Upper lobe of left lung (tissue), 6 donors: Measurements from ENCODE around the gene JMJD6. TPM values are rescaled to one million over a fixed set of nuclear protein-coding genes. Genes with fewer than 3 reads are reported as not detected.

ENCODE experiments used
- ATAC-seq, 2 donors: fragments of 200-7000 bp; cut with Tn5 transposase; one replicate each; pipeline ENCODE4 v1.9.1; 2022; ENCODE audit warnings: mild to moderate bottlenecking in 2 of 2, moderate library complexity in 2 of 2; ENCODE audit not compliant: low FRiP score in 2 of 2
- DNase-seq, 2 donors: peaks; one replicate each; pipeline ENCODE4 v3.0.0-alpha.2; 2019 to 2020
- H3K27ac ChIP-seq, 4 donors: fragments of 200-600 bp; sonication (generic); one replicate each; pipeline ENCODE4 v1.5.1; 2016 to 2019
- H3K27me3 ChIP-seq, 4 donors: fragments of 200-600 bp; sonication (generic); one replicate each; pipeline ENCODE4 v1.5.1; 2017 to 2019
- H3K36me3 ChIP-seq, 4 donors: fragments of 200-600 bp; sonication (generic); one replicate each; pipeline ENCODE4 v1.5.1; 2016 to 2019
- H3K4me1 ChIP-seq, 4 donors: fragments of 200-600 bp; sonication (generic); one replicate each; pipeline ENCODE4 v1.5.1; 2018 to 2019
- H3K4me3 ChIP-seq, 4 donors: fragments of 200-600 bp; sonication (generic); one replicate each; pipeline ENCODE4 v1.5.1; 2017 to 2019; ENCODE audit warnings: mild to moderate bottlenecking in 2 of 4, moderate library complexity in 1 of 4
- H3K9me3 ChIP-seq, 4 donors: fragments of 200-600 bp; sonication (generic); one replicate each; pipeline ENCODE4 v1.5.1; 2018 to 2019
- EP300 ChIP-seq, 4 donors: sonication (generic); formaldehyde crosslinking; IDR thresholded peaks; one replicate each; pipeline ENCODE4 v1.5.1; 2017; ENCODE audit warnings: antibody characterized with exemption in 4 of 4, control low read depth in 2 of 4
- POLR2A ChIP-seq, 4 donors: fragments of 450-650 bp; IDR thresholded peaks; one replicate each; pipeline ENCODE4 v1.5.1; 2016 to 2017; ENCODE audit warnings: antibody characterized with exemption in 4 of 4, mild to moderate bottlenecking in 2 of 4
- POLR2AphosphoS5 ChIP-seq, 2 donors: sonication (generic); formaldehyde crosslinking; IDR thresholded peaks; one replicate each; pipeline ENCODE4 v1.5.1; 2017; ENCODE audit warnings: antibody characterized with exemption in 2 of 2
- WGBS, 2 donors: methylation state at CpG; one replicate each; pipeline ENCODE4 v1.1.5; 2017 to 2018; 5-methylcytosine and 5-hydroxymethylcytosine counted together
- total RNA-seq, 6 donors: library from RNA; depleted of rRNA in 4 of 6; stranded (reverse); fragments of >200 nt in 4 of 6; gene quantifications; one replicate each; pipeline versions ENCODE4 v1.1.0 to v1.2.1, GENCODE V29; 2016 to 2021
- TF ChIP-seq, protein P1 (sequence below), 6 experiments: fragments of 450-650 bp in 4 of 6; fragments of 200-600 bp in 2 of 6; sonication (generic) in 2 of 6; IDR thresholded peaks; one replicate each; pipeline ENCODE4 v1.5.1; 2016 to 2019; ENCODE audit warnings: antibody characterized with exemption in 6 of 6
- donor health status: DM: no; HTN: no; CAD: no; lungs with moderate emphysema.
- donor health status: DM: no; HTN: yes; CAD: no; lungs with severe emphysema.

JMJD6 gene
- total RNA-seq, 6 donors from 2014 or later, result 23.3 to 63.9 (median 31.0) TPM

DNA sequence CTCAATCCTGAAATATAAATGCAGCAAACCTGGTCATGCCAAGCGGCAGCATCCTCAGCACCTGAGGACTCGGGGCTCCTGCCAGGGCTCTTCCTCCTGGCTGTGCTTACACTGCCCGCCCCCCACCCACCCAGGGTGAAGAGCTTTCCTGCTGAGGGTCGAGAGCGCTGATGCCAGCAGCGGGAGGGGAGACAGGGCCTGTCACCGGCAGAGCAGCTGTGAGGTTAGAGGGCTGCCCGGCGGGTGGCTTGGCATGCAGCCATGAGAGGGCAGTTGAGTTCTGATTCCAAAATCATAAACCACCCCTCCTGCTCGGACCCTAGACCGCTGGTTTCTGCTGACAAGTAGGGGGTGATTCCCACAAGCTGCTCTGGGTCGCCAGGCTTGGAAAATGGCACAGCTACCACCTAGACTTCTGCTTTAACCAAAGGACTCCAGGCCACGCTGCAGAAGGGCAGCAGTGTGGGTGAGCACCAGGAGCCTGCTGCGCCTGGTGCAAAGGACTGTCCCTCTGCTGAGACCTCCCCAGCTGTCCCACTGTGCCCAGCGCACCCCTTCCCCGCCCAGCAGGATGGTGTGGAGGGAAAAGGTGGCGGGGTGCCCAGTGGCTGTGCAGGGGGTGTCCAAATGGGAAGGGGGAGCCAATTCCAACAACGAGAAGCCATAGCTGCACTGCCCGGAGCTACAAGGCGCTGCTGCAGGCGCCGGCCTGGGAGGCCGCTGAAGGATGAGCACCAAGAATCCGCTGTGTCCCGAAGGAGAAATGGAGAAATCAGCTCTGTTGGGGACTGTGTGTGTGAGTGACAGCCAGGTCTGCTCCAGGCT is 42.3 kb downstream of the JMJD6 start:
- no peak for TF ChIP-seq POLR2A (IDR thresholded peaks at IDR 0.05)
- TF ChIP-seq, protein P1, sequence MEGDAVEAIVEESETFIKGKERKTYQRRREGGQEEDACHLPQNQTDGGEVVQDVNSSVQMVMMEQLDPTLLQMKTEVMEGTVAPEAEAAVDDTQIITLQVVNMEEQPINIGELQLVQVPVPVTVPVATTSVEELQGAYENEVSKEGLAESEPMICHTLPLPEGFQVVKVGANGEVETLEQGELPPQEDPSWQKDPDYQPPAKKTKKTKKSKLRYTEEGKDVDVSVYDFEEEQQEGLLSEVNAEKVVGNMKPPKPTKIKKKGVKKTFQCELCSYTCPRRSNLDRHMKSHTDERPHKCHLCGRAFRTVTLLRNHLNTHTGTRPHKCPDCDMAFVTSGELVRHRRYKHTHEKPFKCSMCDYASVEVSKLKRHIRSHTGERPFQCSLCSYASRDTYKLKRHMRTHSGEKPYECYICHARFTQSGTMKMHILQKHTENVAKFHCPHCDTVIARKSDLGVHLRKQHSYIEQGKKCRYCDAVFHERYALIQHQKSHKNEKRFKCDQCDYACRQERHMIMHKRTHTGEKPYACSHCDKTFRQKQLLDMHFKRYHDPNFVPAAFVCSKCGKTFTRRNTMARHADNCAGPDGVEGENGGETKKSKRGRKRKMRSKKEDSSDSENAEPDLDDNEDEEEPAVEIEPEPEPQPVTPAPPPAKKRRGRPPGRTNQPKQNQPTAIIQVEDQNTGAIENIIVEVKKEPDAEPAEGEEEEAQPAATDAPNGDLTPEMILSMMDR (IDR thresholded peaks at IDR 0.05), result no peak
- no peak for TF ChIP-seq POLR2AphosphoS5 (IDR thresholded peaks at IDR 0.05)
- no peak for TF ChIP-seq EP300 (IDR thresholded peaks at IDR 0.05)
- no peak overlapping the region for H3K27ac ChIP-seq
- no peak overlapping the region for H3K4me3 ChIP-seq
- no peaks in the 10 kb centered on the region for H3K27me3 ChIP-seq
- H3K36me3 ChIP-seq, result peaks cover 0 to 53% (median 7%) of the 10 kb centered on the region in 4 donors
- no peak for DNase-seq
- H3K9me3 ChIP-seq, result no peaks in the 10 kb centered on the region
- WGBS, 2 donors, result 88 to 93% methylated on average over 13 to 24 of the region's 25 CpGs
- peaks cover 7 to 25% (median 14%) of the 10 kb centered on the region in 4 donors for H3K4me1 ChIP-seq
- ATAC-seq, result no peak

DNA sequence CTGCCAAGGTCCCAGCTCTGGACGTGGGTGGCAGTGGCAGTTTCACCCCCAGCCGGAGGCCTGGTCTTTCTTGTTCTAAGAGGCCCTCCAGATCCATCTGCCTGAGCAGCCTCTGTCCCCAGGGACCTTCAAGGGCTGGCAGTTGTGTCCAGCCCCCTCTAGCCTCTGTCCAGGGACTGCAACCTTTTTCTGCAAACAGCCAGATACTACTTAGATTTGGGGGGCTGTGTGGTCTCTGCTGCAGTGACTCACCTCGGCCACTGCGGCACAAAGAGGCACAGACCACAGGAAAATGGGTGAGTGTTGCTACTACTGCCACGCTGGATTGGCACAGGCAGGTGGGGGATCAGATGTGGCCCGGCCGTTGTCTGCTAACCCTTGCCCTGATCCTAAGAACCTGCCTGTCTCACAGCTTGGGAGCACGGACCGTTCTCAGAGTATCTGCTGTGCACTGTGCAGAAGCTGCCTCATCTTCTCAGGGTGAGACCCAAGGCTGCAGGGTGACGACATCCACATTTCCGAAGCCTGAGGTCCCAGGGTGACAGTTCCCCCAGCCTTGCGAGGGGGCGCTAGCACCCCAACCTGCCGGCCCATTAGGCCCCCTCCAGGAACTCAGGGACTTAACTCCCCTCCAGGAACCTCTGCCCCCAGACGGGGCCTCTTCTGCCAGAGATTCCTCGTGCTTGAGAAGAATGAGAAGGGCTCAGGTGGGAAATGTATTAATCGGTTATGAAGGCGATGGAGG is 43.2 kb downstream of the JMJD6 start:
- Histone ChIP-seq H3K4me1 (peaks cover 4 to 15% (median 9%) of the 10 kb centered on the region in 4 donors), H3K36me3 (peaks cover 0 to 57% (median 7%) of the 10 kb centered on the region in 4 donors), H3K27ac (no peak overlapping the region), H3K27me3 (no peaks in the 10 kb centered on the region), H3K4me3 (no peak overlapping the region), H3K9me3 (no peaks in the 10 kb centered on the region)
- ATAC-seq (no peak), DNase-seq (no peak)
- 78 to 83% methylated on average over 18 of the region's 18 CpGs for WGBS, 2 donors
- TF ChIP-seq, protein P1 (IDR thresholded peaks at IDR 0.05), result no peak
- TF ChIP-seq POLR2A (IDR thresholded peaks at IDR 0.05) (no peak), EP300 (IDR thresholded peaks at IDR 0.05) (no peak), POLR2AphosphoS5 (IDR thresholded peaks at IDR 0.05) (no peak)

DNA sequence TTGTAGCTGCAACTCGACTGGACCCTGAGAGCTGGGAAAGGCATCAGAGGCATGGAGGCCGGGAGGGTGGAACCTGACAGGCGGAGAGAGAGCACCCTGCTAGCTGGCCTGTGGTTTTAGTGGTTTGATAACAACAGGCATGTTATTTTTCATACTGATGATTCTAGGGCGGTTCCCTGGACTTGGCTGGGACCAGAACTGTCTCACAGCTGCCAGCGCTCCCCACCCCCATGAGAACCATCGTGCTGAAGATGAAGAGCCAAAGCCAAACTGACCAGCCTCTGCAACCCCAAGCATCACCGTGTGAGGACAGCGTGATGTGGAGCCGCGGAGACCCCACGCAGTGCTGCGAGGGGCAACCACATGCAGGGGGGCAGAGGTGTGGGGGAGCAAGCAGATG is 44.1 kb downstream of the JMJD6 start:
- H3K27ac ChIP-seq, result no peak overlapping the region
- 85 to 90% methylated on average over 12 of the region's 12 CpGs for WGBS, 2 donors

DNA sequence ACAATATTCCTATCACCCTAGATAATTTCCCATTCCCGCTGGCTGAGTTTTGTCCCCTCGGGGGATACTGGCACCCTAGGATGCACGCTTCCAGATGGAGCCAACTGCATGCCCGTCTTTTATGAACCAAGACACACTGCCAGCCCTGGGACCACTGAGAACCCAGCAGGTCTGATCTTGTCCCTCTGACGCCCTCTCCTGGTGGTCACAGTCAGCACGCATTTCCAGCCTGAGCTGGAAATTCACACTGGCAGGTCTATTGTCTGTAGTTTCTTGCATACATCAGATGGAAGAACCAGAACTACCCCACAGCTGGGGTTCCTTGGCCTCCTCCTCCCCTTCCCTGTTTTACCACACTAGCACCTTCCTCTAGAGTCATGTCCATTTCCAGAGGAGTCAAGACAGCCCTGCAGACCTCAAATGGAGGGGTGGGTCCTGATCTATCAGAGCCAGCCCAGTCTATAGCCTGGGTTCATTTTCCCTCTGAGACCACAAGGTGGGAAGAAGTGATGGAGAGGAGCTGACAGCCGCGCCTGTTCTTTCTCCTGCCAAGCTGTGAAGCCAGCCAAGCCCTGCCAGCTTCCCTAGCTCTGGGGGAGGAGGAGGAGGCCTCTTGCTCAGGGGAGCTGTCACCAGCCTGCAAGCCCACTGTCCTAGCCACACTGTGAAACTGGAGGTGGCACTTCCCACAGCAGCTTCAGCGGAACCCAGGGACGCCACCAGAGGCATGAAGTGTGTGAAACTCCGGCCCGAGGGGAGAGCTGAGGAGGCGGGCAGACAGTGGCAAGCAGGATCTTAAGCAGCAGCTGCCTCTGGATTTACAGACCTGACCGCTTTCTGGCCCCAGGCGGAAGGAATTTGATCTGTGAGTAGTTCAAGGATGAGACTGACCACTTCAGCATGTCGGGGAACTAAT is 44.9 kb downstream of the JMJD6 start:
- peak in 1 of 2 donors; percentile 75 for DNase-seq
- ATAC-seq, result peak in 1 of 2 donors; percentile 66
- TF ChIP-seq EP300 (IDR thresholded peaks at IDR 0.05) (no peak), POLR2AphosphoS5 (IDR thresholded peaks at IDR 0.05) (no peak)
- TF ChIP-seq, protein P1 (IDR thresholded peaks at IDR 0.05), result peak; percentile 68 to 80 (median 72)
- Histone ChIP-seq H3K27ac (peak overlapping the region in 2 of 4 donors; percentile 21 to 27), H3K27me3 (no peaks in the 10 kb centered on the region), H3K4me3 (no peak overlapping the region), H3K36me3 (peaks cover 0 to 56% (median 13%) of the 10 kb centered on the region in 4 donors), H3K4me1 (peaks cover 0 to 5% (median 0%) of the 10 kb centered on the region in 4 donors), H3K9me3 (no peaks in the 10 kb centered on the region)
- WGBS, 2 donors, result 73 to 76% methylated on average over 15 to 16 of the region's 16 CpGs

More for the DNA sequence above, 44.1 kb downstream of the JMJD6 start:
- H3K4me3 ChIP-seq, result no peak overlapping the region
- peaks cover 0 to 55% (median 9%) of the 10 kb centered on the region in 4 donors for H3K36me3 ChIP-seq
- ATAC-seq, result peak in 1 of 2 donors; percentile 76
- no peak for DNase-seq
- peaks cover 0 to 8% (median 1%) of the 10 kb centered on the region in 4 donors for H3K4me1 ChIP-seq
- no peaks in the 10 kb centered on the region for H3K27me3 ChIP-seq
- no peaks in the 10 kb centered on the region for H3K9me3 ChIP-seq
- TF ChIP-seq, protein P1 (IDR thresholded peaks at IDR 0.05), result no peak
- TF ChIP-seq POLR2A (IDR thresholded peaks at IDR 0.05) (no peak), EP300 (IDR thresholded peaks at IDR 0.05) (no peak), POLR2AphosphoS5 (IDR thresholded peaks at IDR 0.05) (no peak)
